Endometrial microvascular endothelial cells (primary cell): ENCODE measurements around the gene TMEM132E. TPM values are rescaled to one million over a fixed set of nuclear protein-coding genes. Genes with fewer than 3 reads are reported as not detected.

ENCODE experiments used
- in situ Hi-C: cut with HindIII; loops from 2 replicates; pipeline ENCODE4 v1.10.0; 2017; ENCODE audit warnings: low sequenced_read_pairs, low pct_unique_long_range_greater_than_20kb; ENCODE audit errors: inconsistent ontology term
- total RNA-seq: library from RNA; depleted of rRNA; stranded (reverse); fragments of >200 nt; gene quantifications from one replicate; pipeline ENCODE4 v1.2.3, GENCODE V29; 2015; ENCODE audit errors: inconsistent ontology term

Gene TMEM132E
- total RNA-seq, 1 donor from 2014 or later: not detected

DNA sequence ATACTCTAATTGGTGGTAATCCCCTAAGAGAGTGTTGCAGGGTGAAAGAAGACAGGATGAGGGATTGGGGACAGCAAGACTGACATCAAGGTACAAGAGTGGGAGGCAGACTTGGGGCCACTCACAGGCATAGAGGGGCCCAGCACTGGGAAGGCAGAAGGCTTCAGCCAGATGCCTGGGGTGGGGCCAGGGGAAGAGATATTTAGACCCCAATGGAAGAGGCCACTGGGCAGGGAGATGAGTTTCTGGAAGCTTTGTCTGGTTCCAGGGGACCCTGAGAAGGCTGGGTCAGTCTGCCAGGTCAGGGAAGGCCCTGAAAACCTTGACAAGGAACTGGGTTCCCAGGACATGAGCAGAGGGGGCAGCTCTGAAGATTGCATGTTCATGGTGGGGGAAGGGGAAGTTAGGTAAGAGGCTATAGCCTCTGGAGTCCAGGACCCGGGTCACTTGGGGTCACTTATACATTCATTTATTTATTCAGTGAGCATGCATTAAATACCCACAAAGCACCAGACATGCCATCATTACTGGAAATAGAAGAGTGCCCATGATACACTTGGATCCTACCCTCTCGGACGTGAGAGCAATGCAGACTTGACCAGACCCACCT lies 92.9 kb downstream of the TMEM132E start:
- in situ Hi-C loops: no loop called here

DNA sequence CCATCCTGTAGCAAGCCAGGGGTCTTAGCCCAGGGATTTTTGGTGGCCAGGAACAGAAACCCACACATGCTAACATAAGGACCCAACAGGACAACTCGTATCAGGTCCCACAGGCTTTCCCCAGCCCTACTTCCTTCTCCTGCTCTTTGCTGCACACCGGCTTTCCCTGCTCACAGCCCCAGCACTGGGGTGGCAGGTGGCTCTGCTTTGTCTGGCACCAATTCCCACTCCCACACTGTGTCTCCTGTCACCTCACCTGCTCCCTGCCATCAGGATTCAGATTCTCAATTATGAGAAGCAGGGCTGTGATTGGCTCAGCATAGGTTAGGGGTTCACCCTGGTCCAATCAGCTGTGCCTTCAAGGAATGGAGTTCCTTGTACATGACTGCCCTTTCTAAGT lies 94.1 kb downstream of the TMEM132E start:
- in situ Hi-C loops: no loop called here

DNA sequence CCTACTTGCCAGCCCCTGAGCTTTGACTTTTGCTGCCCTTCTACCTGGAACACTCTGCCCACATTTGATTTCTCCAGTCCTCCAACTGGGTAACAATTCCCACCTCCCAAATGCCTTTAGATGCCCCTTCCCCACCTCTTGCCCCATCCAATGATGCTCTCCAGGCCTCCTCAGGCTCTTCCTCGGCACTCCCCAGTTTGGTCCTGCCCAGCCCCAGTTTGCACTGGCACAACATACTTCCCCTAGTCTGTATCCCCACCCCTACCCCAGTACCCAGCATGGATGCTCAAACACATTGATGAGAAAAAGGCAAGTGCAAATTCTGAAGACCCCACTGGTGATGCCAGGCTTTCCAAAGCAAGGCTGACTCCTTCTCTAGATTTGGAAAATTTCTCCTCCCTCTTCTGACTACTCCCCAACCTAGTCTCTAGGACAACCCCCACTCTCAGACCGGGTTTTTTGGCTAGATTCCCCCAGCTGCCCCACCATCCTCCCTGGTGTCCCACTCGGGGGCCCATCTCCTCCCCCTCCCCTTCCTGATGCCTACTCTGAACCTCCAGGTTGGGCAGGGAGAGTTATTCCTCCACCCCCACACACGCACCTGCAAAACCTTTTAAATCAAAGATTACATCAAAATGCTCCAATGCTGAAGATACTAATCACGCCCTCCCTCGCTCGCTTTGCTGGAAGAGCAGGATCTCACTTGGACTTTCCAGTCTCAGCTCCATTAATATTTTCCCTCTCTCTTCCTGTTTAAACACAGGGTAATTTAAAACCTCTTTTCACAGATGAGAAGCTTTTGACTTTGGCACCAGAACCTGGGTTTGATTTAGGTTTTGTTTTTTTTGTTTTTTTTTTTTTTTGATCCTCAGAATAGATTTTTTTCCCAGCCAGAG lies 94.9 kb downstream of the TMEM132E start:
- in situ Hi-C loops: no loop called here

DNA sequence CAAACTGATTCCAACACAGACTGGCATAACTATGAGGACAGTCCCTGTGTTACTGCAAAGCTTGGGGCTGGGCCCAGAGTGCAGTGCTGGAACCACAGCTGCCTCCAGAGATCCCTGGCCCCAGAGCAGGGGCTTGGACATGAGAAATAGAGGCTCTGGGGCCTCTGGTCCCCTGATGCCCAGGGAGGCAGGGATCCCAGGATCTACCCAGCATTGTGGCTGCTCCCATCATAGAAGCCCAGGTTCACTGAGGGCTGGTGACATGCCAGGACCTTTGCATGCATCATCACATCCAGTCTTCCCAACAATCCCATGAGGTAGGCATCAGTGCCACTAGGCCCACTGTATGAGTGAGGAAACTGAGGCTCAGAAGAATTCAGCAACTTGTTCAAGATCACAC lies 95.8 kb downstream of the TMEM132E start:
- in situ Hi-C loops: no loop called here

DNA sequence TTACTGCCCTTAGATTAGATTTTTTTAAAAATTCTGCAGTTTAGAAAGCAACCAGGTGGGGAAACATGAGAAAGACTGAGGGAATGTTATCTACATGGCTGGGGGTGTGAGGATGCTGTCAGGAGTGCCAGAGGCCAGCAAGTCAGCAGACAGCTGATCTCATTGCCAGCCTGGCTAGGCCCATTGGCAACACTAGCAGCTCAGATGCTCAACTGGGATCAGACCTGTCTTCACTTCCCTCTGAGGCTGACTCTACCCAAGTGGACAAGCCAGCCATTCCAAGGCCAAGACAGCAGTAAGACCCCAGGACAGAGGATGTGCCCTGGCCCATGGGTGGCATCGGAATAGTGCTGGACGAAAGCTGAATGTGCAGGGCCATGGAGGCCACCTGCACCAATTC lies 96.2 kb downstream of the TMEM132E start:
- in situ Hi-C loops: no loop called here

DNA sequence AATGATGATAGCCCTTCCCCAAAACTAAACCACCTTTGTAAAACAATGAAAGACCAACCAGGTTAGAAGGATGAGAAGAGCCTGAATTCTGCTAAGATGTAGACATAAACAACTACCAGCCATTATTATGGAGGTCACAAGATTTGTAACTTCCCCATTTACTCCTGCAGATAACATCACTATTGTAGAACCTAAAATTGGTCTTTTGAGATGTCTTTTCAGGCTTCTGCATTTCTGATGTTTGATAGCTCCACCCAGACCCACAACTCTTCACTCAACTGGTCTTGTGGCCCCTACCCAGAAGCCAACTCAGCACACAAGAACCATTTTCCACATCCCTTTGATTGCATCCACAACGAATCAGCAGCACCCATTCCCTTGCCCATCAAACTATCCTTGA lies 100.8 kb downstream of the TMEM132E start:
- in situ Hi-C loops: no loop called here

DNA sequence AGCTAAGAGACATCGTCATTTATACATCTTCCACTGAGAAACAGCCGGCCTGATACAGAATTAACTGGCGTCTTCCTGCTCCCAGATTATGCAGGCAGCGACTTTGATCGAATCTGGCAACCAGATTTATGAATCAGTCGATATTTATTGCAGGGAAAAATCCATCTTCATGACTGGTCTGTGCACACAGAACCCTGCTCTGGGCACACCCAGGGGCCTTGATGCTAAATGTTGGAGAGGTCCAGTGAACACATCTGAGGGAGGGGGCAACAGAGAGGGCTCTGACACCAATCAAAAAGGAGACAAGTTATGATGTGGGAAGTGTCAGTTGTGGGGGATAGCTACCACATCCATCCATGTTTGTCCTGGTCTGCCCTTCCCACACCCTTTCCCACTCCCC lies 102.9 kb downstream of the TMEM132E start:
- in situ Hi-C loops: no loop called here

DNA sequence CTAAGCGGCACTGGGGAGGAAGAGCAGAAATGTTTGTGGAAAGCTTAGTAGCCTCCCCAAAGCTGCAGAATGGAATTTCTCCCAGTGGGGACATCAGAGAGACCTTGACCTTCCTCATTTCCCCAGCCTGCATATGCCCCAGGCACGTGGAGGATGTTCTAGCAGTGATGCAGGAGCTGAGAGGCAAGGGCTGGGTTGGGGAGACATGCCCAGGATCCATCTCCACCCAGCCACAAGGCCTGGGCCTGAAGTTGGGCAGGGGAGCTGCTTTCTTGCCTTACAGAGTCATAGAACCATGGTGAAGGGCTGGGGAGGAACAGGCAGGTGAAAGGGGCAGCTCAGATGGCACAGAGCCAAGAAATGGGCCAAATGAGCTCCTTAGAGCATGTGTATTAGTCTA lies 104.0 kb downstream of the TMEM132E start:
- in situ Hi-C loops: no loop called here

Other genes with a start within 250 kb of the TMEM132E start
- not detected for gene CCL13, start 223.1 kb upstream of the TMEM132E start, total RNA-seq
- not detected for gene CCL1, start 216.3 kb upstream of the TMEM132E start, total RNA-seq